ENCODE results near the gene TEAD4.

The TEAD4 gene

GRCh38 chr12:2974560-2974971 lies 15.4 kb downstream of the TEAD4 start:
- Histone ChIP-seq H3K27me3 (ENCODE audit: low read length) (no peaks in the 10 kb centered on the region), H4K20me1 (ENCODE audit: low read depth, low read length) (no peaks in the 10 kb centered on the region), H3K9me3 (ENCODE audit: insufficient read depth, low read length) (no peaks in the 10 kb centered on the region), H3K79me2 (ENCODE audit: insufficient read depth, low read length) (peaks cover 6% of the 10 kb centered on the region; the same call in 1 of the 2 replicates), H3K4me2 (ENCODE audit: low read depth, low read length, poor library complexity, severe bottlenecking) (no peak overlapping the region), H2AFZ (ENCODE audit: low read depth, low read length, severe bottlenecking) (no peak overlapping the region), H3F3A (ENCODE audit: insufficient read depth) (no peaks in the 10 kb centered on the region), H3K9me2 (replicated peaks; ENCODE audit: insufficient read depth, low read length) (no peaks in the 10 kb centered on the region), H3K36me3 (ENCODE audit: low read length) (no peaks in the 10 kb centered on the region), H3K9ac (ENCODE audit: low read length) (no peak overlapping the region), H3K27ac (ENCODE audit: low read depth, low read length) (no peak overlapping the region), H3K4me3 (ENCODE audit: insufficient read depth, low read length, poor library complexity, severe bottlenecking) (no peak overlapping the region)
- TF ChIP-seq EZH2phosphoT487 (conservative IDR thresholded peaks at IDR 0.05; ENCODE audit: low read length) (no peak), CTCF (IDR thresholded peaks at IDR 0.05; ENCODE audit: insufficient read depth, low read length, poor library complexity, severe bottlenecking) (no peak)

GRCh38 chr12:2976581-2976996 lies 17.4 kb downstream of the TEAD4 start:
- Histone ChIP-seq H4K20me1 (ENCODE audit: low read depth, low read length) (no peaks in the 10 kb centered on the region), H3K4me2 (ENCODE audit: low read depth, low read length, poor library complexity, severe bottlenecking) (no peak overlapping the region)
- no peak for TF ChIP-seq EZH2phosphoT487 (conservative IDR thresholded peaks at IDR 0.05; ENCODE audit: low read length)
- no peak for TF ChIP-seq CTCF (IDR thresholded peaks at IDR 0.05; ENCODE audit: insufficient read depth, low read length, poor library complexity, severe bottlenecking)

GRCh38 chr12:2977776-2978175 lies 18.6 kb downstream of the TEAD4 start:
- Histone ChIP-seq H3K79me2 (ENCODE audit: insufficient read depth, low read length) (peaks cover 3% of the 10 kb centered on the region; the same call in 1 of the 2 replicates), H3K4me2 (ENCODE audit: low read depth, low read length, poor library complexity, severe bottlenecking) (no peak overlapping the region), H3K36me3 (ENCODE audit: low read length) (no peaks in the 10 kb centered on the region), H3K27ac (ENCODE audit: low read depth, low read length) (no peak overlapping the region), H3K9ac (ENCODE audit: low read length) (no peak overlapping the region), H3K27me3 (ENCODE audit: low read length) (no peaks in the 10 kb centered on the region), H2AFZ (ENCODE audit: low read depth, low read length, severe bottlenecking) (no peak overlapping the region), H3K9me3 (ENCODE audit: insufficient read depth, low read length) (no peaks in the 10 kb centered on the region), H3K4me3 (ENCODE audit: insufficient read depth, low read length, poor library complexity, severe bottlenecking) (no peak overlapping the region), H3K9me2 (replicated peaks; ENCODE audit: insufficient read depth, low read length) (no peaks in the 10 kb centered on the region), H3F3A (ENCODE audit: insufficient read depth) (no peaks in the 10 kb centered on the region), H4K20me1 (ENCODE audit: low read depth, low read length) (no peaks in the 10 kb centered on the region)
- no peak for TF ChIP-seq EZH2phosphoT487 (conservative IDR thresholded peaks at IDR 0.05; ENCODE audit: low read length)
- no peak for TF ChIP-seq CTCF (IDR thresholded peaks at IDR 0.05; ENCODE audit: insufficient read depth, low read length, poor library complexity, severe bottlenecking)

More at GRCh38 chr12:2976581-2976996, 17.4 kb downstream of the TEAD4 start:
- no peaks in the 10 kb centered on the region for H3K9me2 ChIP-seq (replicated peaks; ENCODE audit: insufficient read depth, low read length)
- H3K9me3 ChIP-seq (ENCODE audit: insufficient read depth, low read length), result no peaks in the 10 kb centered on the region
- no peaks in the 10 kb centered on the region for H3K36me3 ChIP-seq (ENCODE audit: low read length)
- H2AFZ ChIP-seq (ENCODE audit: low read depth, low read length, severe bottlenecking), result no peak overlapping the region
- no peaks in the 10 kb centered on the region for H3K27me3 ChIP-seq (ENCODE audit: low read length)
- H3F3A ChIP-seq (ENCODE audit: insufficient read depth), result no peaks in the 10 kb centered on the region
- no peak overlapping the region for H3K9ac ChIP-seq (ENCODE audit: low read length)
- H3K27ac ChIP-seq (ENCODE audit: low read depth, low read length), result no peak overlapping the region
- H3K4me3 ChIP-seq (ENCODE audit: insufficient read depth, low read length, poor library complexity, severe bottlenecking), result no peak overlapping the region
- H3K79me2 ChIP-seq (ENCODE audit: insufficient read depth, low read length), result peaks cover 6% of the 10 kb centered on the region; the same call in 1 of the 2 replicates
